Activated CD8-positive, alpha-beta memory T cell treated with anti-CD3 and anti-CD28 coated beads, Interleukin-2, amount 50 U/mL, for 4 hours (primary cell): ENCODE data around the gene SAP25.

Source experiments
- DNase-seq: peaks from one replicate; pipeline ENCODE4 v3.0.0-alpha.2; 2020

The SAP25 gene

GRCh38 chr7:100591596-100591995, 17.9 kb upstream of the SAP25 start:
- no peak for DNase-seq

DNA sequence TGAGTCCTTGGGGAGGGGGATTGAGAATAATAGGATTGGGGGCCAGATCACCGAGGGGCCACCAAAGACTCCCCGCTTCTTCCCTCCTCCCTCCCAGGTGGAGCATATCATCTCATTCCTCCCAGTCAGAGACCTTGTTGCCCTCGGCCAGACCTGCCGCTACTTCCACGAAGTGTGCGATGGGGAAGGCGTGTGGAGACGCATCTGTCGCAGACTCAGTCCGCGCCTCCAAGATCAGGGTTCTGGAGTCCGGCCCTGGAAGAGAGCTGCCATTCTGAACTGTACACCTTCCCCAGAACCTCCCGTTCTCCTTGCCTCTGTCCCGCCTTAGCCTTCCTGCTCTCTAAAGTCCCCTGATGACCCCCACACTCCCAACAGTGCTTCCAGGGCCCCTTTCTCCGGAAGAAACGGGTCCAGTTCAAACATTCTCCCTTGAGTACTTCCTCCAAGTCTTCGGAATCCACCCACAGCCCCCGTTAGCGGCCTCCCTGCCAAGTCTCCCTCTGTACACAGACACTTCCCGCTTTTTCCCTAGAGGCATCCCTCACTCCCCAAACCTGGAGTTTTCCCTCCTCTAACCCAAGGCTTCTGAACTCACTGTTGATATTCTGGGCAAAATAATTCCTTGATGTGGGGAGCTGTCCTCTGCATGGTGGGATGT, 16.5 kb upstream of the SAP25 start:
- DNase-seq = no peak

DNA sequence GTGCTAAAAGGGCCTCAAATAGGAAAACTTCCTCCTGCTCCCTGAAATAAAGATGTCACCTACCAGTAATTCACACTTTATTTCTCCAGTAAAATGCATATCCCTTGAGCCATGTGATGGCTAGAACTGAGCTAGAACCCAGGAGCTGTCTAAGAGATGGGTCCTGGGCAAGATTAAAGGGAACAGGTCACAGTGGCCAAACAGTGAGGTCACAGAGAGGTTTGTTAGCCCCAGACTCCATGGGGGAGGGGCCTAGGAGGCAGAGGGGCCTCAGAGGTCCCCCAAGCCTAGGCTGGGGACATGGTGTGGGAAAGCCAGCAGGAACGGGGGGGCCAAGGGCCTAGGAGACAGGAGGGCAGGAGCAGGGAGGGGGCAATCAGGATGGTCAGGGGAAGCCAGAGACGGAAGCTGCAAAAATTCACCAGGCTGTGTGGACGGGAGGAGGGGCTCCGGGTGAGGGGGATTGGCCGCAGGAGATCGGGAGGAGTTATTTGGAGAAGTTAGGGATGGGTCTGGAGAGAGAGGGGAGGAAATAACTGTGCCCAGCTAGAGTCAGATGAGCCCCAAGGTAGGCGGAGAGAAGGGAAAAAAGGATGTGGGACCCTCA, 15.7 kb upstream of the SAP25 start:
- no peak for DNase-seq

GRCh38 chr7:100588438-100588837, 14.7 kb upstream of the SAP25 start:
- DNase-seq = no peak

DNA sequence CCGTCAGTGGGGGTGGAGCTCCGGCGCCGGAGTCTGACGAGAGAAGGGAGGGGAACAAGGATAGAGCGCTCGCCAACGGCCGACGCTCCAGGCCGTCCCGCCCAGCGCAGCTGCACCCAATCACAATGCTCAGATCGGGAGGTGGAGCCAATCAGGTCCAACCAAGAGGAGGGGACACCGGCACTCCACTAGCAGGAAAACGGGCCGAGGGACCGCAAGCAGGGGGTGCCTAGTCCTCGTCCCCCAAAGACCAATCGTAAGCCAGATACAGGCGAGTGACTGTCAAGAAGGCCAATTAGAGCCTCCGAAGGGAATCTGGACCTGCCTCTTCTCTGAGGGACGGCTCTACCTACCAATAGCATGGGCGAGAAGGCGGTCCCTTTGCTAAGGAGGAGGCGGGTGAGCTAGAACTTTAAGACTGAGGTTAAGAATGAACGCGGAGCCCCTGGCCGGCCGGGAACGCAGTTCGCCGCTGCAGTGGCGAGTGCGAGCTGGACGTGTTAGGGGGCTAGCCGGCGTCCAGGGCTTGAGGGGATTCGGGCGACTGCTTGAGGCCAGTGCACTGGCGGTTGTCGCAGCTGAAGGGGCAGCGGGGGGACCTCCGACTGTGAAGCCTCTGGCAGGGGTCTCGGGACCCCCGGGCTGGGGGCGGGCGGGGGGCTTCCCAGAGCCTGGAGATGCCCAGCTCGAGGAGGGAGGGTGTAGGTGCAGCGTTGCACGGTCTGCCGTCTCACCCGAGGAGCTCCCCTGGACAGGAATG, 12.7 kb upstream of the SAP25 start, which contains the start of gene FBXO24:
FBXO24 (plus strand) TSS at position 63 of the 760 bp plus-strand sequence; CDS start at position 361, 298 bp downstream.
- DNase-seq = peak; percentile 98

DNA sequence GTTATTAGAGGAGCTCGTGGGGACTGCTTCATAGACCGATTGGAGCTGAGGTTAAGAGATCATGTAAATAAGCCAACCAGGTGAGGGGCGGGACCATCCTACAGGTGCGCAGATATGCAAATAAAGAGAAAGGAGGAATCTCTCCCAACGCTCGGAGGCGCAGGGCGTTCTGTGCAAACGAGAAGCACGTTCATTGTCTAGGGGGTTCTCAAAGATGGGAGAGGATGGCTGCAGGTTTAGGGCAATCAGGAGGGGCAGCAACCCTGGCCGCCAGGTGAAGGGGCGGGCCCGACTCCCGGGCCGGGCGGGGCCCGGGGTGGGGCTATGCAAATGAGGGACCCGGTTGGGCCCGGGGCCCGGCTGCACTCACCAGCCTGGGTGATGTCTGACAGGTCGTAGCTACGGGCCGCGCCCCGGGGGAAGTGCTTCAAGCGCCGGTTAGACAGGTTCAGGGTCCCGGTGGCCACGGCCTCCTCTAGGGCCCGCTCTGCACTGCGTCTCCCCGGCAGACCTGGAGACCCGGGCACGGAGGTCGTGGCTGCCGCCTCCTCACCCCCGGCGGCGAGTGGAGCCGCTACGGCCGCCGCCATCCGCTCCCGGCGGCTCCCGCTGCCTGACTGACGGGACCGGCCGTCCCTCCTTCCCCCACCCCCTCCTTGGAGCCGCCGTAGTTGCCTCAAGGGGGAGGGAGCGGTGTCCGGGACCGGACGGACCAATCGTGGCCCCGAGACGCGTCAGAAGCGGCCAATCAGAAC, 12.0 kb upstream of the SAP25 start, which contains the start of gene LRCH4:
LRCH4 (minus strand) TSS at position 619 of the 755 bp plus-strand sequence; CDS start at position 590, 29 bp downstream.
- peak; percentile 57 for DNase-seq

- DNase-seq = no peak
Observed at GRCh38 chr7:100584683-100585510, 11.2 kb upstream of the SAP25 start.

- DNase-seq = no peak
Observed at GRCh38 chr7:100584054-100584682, 10.5 kb upstream of the SAP25 start.

- DNase-seq = peak; percentile 53
Observed at GRCh38 chr7:100583132-100584053, 9.7 kb upstream of the SAP25 start.

DNA sequence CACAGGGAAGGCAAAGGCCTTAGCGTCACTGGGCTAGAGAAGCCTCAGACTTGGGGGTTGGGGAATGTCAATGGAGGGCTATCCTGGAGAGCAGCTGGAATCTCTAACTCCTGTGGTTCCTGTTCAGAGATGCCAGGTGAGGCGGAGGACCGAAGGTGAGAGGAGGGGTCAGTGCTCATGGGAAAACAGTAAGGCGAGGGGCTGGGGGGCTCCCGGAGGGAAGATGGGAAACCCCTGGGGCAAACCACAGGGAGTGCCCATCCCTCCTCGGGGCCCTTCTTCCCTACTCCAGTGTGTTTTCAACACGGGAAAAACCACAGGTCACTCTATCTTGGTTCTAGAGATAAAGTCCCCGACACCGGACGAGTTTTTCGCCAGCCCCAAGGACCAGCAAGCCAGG, 8.9 kb upstream of the SAP25 start:
- no peak for DNase-seq

DNA sequence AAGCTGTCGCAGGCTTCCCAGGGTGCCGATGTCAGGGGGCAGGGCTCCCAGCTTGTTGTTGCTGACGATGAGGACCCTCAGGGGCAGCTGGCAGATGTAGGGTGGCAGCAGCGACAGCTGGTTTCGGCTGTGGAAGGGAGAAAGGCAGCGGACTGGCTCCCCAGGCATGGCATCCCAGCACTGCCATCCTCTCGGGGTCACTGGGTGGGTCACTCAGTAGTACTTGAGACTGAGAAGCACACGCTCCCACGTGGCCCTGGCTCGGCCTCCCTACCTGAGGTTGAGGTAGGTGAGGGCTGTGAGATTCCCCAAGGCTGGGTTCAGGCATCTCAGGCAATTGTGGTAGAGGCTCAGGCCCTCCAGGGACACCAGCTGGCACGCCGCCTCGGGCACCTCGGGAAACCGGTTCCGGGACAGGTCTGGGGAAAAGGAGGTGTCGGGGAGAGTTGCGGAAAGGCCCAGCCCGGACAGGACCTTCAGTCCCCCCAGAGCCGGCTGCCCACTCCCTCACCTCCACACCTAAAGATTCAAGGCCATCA, 8.4 kb upstream of the SAP25 start:
- DNase-seq = no peak

DNA sequence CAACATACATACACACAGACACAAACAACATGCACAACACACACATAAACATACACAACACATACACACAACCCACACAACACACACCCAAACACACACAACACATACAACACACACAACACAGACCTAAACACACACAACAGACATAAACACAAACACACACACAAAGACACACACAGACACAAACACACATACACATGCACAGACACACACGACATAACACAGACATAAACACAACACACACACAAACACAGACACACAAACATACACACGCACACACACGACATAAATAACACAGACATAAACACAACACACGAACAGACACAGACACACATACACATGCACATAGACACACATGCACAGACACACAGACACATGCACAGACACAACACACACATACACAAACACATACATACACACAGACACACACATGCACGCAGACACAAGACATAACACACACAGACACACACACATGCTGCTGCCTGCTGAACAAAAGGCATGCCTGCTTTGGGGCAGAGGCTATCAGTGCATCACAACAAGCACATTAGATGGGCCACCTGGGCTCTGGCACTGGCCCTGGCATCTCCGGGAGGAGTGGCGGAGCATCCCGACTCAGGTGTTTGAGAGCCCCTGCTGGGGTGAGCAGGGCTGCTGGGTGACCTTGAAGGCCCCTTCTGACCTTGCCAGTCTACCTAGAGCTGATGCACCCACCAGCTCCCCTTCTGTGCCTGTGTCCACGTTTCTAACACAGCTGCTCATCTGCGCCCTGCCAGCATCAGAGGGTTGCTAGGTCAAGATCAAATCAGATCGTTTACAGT, 7.0 kb upstream of the SAP25 start:
- no peak for DNase-seq

GRCh38 chr7:100578246-100579183, 4.8 kb upstream of the SAP25 start:
- no peak for DNase-seq

DNA sequence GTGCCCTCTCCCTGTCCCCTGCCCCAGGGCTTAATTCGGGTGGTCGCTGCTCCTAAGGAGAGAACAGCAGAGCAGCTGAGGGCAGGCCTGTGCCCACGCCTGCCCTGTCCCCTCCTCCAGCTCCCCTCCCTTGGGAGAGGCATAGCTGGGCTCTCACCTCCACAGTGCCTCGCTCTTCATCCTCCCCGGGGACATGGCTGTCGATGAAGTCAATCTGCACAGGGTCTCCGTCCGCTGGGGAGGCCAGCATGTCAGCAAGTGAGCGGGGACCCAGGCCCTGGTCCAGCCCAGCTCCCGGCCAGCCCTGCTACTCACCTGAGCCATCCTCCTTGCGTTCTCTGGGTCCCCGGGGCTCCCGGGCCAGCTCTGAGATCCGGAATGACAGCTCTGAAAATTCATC, 3.8 kb upstream of the SAP25 start:
- DNase-seq = no peak

DNA sequence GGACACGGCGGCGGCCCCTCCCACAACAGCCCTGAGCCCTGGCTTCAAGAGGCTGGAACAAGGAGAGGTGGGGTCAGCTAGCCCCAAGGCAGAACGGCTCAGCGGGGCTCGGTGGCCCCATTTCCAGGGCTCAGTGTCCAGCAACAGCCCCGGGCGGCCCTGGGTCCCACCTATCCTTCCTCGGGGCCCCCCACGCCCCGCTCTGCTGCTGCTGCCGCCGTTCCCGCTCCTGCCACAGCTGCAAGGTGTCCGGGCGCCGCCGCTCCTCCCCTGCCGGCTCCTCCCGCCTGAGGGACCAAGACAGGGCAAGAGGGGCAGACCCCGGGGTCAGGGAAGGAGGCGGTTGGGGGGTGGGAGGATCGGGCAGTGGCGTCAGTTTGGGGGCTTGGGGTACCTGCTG, 3.4 kb upstream of the SAP25 start:
- no peak for DNase-seq

DNA sequence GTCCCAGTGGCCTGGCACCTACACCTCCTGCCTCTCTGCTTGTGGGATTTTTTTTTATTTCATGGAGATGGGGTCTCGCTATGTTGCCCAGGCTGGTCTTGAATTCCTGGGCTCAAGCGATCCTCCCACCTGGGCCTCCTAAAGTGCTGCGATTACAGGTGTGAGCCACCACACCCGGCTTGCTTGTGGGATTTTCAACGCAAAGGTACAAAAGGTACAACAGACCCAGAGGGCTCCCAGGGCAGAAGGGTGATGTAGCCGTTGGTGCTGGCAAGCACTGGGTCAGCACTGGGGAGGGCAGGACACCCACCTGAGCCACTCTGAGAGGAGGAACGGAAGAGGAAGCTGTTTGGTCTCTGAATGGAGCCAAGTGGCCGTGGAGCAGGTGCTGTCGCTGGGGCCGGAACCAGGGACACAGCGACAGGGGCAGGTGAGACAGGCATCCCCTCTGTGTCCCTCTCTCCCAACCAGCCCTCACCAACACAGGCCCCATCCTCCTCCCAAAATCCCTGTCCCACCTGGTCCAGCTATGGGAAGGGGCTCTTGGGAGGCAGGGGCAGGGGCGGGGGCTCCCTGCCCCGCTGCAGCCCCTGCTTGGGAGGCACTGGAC, 2.8 kb upstream of the SAP25 start:
- DNase-seq = no peak

- DNase-seq = no peak
Observed at GRCh38 chr7:100575746-100576383, 2.2 kb upstream of the SAP25 start.
